K562 (cell line): Measurements from ENCODE around the gene GHRL.
A peak's percentile ranks its signal among the peaks of the same experiment; 100 is the strongest.

Source experiments
- SPI1 ChIP-seq: IDR thresholded peaks from 2 replicates; pipeline ENCODE4 v1.6.1; 2011; ENCODE audit warnings: low read depth, low read length, control low read depth, borderline replicate concordance
- ZNF717 ChIP-seq: fragments of 250-450 bp; sonication (Bioruptor Pico); IDR thresholded peaks from 2 replicates; pipeline ENCODE4 v1.5.0; 2021
- TF ChIP-seq, protein P1 (sequence below), 3 experiments: IDR thresholded peaks in 2 of 3; conservative IDR thresholded peaks in 1 of 3; 2 replicates each; pipeline ENCODE4 v1.5.1; 2011 to 2012; ENCODE audit warnings: low read length in 3 of 3, mild to moderate bottlenecking in 3 of 3, control low read depth in 2 of 3, improper control_type of control experiment in 1 of 3, inconsistent platforms in 1 of 3, low read depth in 1 of 3, mixed read lengths in 1 of 3, moderate library complexity in 1 of 3; ENCODE audit not compliant: insufficient read depth in 2 of 3
- TF ChIP-seq, protein P2 (sequence below): sonication (generic); formaldehyde crosslinking; IDR thresholded peaks from 2 replicates; pipeline ENCODE4 v1.8.1; 2023; ENCODE audit warnings: mild to moderate bottlenecking, missing genetic modification reagents
- TF ChIP-seq, protein P3 (sequence below), 2 experiments: IDR thresholded peaks; 2 replicates each; pipeline ENCODE4 v1.6.1; 2011; ENCODE audit warnings: borderline replicate concordance in 1 of 2, control low read depth in 1 of 2, low read depth in 1 of 2, low read length in 1 of 2, mild to moderate bottlenecking in 1 of 2, mixed read lengths in 1 of 2, moderate library complexity in 1 of 2; ENCODE audit not compliant: insufficient read depth in 1 of 2, insufficient read length in 1 of 2, poor library complexity in 1 of 2, severe bottlenecking in 1 of 2; ENCODE audit errors: extremely low read depth in 1 of 2

DNA sequence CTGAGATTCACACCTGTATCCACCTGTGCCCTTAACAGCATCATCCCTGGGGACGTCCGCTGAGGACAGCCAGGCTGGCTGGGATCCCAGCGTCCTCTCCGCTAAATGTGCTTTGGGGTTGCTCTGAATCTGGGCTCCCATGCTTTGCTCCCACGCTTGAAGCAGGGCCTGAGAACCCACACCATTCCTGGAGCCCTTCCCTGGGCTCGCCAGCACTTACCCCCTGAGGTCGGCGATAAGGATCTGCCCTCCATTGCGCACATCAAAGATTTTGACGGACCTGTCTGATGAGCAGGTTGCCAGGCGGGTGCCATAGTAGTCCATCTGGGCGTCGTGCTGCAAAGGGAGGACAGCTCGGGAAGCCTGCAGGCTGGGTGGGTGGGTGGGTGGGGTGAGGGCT is 22.4 kb upstream of the GHRL start:
- TF ChIP-seq, protein P1, sequence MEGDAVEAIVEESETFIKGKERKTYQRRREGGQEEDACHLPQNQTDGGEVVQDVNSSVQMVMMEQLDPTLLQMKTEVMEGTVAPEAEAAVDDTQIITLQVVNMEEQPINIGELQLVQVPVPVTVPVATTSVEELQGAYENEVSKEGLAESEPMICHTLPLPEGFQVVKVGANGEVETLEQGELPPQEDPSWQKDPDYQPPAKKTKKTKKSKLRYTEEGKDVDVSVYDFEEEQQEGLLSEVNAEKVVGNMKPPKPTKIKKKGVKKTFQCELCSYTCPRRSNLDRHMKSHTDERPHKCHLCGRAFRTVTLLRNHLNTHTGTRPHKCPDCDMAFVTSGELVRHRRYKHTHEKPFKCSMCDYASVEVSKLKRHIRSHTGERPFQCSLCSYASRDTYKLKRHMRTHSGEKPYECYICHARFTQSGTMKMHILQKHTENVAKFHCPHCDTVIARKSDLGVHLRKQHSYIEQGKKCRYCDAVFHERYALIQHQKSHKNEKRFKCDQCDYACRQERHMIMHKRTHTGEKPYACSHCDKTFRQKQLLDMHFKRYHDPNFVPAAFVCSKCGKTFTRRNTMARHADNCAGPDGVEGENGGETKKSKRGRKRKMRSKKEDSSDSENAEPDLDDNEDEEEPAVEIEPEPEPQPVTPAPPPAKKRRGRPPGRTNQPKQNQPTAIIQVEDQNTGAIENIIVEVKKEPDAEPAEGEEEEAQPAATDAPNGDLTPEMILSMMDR (IDR thresholded peaks at IDR 0.05 in 2 of 3, conservative IDR thresholded peaks at IDR 0.05 in 1 of 3; ENCODE audit: insufficient read depth in 2 of 3, low read depth in 1 of 3, low read length in 3 of 3) = no peak
- TF ChIP-seq, protein P2, sequence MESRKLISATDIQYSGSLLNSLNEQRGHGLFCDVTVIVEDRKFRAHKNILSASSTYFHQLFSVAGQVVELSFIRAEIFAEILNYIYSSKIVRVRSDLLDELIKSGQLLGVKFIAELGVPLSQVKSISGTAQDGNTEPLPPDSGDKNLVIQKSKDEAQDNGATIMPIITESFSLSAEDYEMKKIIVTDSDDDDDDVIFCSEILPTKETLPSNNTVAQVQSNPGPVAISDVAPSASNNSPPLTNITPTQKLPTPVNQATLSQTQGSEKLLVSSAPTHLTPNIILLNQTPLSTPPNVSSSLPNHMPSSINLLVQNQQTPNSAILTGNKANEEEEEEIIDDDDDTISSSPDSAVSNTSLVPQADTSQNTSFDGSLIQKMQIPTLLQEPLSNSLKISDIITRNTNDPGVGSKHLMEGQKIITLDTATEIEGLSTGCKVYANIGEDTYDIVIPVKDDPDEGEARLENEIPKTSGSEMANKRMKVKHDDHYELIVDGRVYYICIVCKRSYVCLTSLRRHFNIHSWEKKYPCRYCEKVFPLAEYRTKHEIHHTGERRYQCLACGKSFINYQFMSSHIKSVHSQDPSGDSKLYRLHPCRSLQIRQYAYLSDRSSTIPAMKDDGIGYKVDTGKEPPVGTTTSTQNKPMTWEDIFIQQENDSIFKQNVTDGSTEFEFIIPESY (CRISPR knock-in tag) = peak; percentile 60; the same call in 1 of the 2 replicates
- TF ChIP-seq SPI1 = no peak
- TF ChIP-seq ZNF717 (CRISPR knock-in tag) = no peak
- TF ChIP-seq, protein P3, sequence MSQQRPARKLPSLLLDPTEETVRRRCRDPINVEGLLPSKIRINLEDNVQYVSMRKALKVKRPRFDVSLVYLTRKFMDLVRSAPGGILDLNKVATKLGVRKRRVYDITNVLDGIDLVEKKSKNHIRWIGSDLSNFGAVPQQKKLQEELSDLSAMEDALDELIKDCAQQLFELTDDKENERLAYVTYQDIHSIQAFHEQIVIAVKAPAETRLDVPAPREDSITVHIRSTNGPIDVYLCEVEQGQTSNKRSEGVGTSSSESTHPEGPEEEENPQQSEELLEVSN (IDR thresholded peaks at IDR 0.05; ENCODE audit: borderline replicate concordance in 1 of 2, extremely low read depth in 1 of 2, insufficient read depth in 1 of 2, insufficient read length in 1 of 2, low read depth in 1 of 2, low read length in 1 of 2, poor library complexity in 1 of 2, severe bottlenecking in 1 of 2) = no peak
